GM19025 (cell line): ENCODE data around the gene CELSR1.

Source experiments
- ATAC-seq: cut with Tn5 transposase; IDR thresholded peaks from one replicate; pipeline ENCODE4 v1.9.1; 2021; ENCODE audit warnings: mild to moderate bottlenecking, low read depth, moderate library complexity; ENCODE audit not compliant: unreplicated experiment

The CELSR1 gene

GRCh38 chr22:46390105-46390651 is 147.2 kb downstream of the CELSR1 start:
- no peak for ATAC-seq

DNA sequence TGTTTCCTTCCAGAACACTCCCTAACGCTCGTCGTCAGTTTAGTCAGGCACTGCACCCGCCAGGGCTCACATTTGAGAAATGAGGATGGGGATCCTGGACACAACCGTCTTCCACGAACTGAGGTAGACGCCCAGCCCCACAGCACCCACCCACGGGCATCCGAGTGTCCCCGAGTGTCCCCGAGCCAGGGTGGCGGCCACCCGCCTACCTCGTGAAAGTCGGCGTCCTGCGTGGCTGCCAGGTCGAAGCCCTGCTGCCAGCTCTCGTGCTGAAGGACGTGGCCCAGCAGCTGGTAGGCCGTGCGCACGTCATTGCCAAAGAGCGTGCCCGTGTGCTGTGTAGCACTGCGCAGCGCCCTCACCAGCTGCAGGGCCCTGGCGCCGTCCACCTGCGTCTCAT is 148.3 kb downstream of the CELSR1 start:
- no peak for ATAC-seq

DNA sequence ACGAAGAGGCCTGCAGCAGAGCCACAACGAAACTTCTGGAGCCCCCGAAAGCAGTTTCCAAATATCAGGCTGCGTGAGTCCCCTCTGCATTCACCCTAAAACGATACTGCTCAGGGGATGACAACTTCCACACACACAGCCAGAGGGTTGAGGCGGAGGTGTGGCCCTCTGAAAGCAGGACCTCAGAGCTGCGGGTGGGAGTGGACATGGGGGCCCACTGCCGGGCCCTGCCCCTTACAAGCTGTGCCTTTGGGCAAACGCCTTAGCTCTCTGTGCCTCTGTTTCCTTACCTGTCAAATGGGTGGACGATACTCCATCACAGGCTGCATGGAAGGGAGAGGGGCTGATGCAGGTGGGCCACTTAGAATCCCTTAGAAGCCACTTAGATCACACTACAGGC is 148.8 kb downstream of the CELSR1 start:
- ATAC-seq: no peak

DNA sequence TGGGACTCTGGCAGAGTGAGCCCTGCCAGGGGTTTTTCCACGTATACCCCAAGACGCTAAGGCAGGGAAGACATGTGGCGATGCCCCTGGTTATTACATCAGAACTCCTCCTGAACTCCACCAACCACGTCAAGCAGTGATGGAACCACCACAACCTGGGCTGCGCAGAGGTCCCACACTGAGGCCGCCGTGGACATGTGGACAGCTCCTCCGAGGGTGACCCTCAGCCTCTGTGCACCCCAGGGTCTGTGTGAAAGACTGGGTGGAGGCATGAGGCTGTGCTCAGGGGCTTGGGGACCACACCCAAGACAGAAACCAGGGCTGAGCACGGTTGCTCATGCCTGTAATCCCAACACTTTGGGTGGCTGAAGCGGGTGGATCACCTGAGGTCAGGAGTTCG is 149.7 kb downstream of the CELSR1 start:
- no peak for ATAC-seq

GRCh38 chr22:46386312-46386711 is 151.1 kb downstream of the CELSR1 start:
- ATAC-seq: no peak

- no peak for ATAC-seq
Observed at GRCh38 chr22:46382524-46382923, 154.9 kb downstream of the CELSR1 start.

DNA sequence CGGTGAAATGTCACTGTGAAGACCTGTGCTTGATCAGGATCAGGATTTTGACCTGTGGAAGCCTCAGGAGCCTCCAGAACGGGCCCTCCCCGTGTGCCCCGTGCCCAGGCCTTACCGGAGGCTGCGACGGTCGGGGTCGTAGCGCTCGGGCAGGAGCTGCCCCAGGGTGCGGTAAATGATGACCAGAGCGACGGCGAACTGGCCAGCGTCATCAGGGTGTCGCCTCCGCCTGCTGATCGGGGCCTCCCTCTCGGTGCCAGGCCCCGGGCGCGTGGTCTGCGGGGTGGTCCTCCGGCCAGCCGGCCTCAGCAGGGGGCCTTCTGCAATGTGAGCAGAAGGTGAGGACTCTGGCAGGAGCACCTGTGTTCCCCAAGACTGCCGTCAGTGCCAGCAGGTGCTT is 155.7 kb downstream of the CELSR1 start:
- ATAC-seq: no peak

DNA sequence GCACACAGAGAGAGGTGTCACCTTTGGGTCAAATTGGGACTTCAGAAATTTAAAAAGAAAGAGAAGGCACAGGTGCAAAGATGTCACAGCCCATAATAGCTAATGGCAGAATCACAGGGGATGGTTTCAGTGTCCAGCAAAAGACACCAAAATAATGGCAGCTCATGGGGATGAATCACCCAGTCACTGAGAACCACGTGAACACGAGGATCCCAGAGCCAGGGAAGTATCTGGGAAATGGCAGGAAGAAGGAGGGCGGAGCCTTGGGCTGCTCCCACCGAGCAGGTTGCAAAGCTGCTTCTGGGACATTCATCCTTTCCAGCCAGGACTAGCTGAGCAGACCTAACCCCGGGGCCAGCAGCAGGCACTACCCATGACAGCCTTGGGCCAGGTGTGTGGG is 156.3 kb downstream of the CELSR1 start:
- ATAC-seq: no peak

- no peak for ATAC-seq
Observed at GRCh38 chr22:46380581-46380980, 156.8 kb downstream of the CELSR1 start.

DNA sequence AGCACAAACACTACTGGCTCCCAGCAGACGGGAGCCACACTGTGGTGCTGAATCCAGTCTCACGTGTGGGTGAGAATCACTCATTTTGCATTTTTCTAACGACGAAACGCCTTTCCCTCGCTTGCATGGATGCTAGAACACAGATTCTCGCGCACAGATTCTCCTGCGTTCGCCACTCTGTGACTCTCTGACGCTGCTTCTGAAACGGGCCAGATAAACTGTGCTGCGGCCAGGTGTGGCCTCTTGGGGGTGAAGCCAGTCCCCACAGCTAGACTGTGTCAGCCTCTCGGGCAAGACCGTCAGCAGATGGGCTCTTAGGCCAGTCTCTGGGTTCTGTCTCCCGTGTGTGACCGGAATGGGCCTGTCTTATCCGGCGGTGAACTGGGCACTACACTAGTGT is 157.4 kb downstream of the CELSR1 start:
- ATAC-seq: no peak

DNA sequence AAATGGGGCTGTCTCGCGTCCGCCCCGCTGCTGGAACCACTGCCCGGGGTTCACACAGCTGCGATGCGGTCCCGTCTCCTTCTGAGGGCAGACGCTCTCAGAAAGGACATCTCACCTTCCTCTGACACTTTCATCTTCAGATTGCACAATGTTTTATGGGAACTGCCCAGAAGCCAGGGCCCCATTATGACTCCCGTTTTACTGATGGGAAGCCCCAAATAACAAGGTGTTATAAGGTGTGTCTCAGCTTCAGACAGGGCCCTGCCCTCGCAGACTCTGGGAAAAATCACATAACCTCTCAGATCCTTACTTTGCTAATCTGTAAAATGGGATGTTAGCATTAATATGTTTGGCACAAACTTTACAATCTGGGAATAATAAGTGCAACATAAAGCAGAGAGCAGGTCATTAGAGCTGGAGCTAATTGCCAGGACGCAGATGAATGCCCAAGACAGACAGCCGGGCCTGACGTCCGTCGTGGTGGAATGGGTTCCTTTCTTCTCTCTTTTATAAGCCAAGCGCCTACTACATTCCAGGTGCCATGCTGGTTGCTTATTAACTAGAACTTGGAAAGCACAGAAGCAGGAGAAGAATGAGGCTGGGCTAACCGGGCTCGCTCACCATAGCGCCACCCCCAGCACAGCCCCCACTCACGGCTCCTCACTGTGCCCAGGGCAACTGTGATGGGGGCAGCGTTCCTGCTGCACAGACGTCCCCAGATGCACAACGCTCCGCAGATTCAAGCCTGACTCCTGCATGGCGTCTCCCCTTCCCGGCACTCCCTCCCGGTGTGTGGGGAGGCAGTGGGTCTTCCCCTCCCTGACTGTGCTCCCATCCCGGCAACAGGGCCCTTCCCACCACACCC is 158.1 kb downstream of the CELSR1 start:
- no peak for ATAC-seq

DNA sequence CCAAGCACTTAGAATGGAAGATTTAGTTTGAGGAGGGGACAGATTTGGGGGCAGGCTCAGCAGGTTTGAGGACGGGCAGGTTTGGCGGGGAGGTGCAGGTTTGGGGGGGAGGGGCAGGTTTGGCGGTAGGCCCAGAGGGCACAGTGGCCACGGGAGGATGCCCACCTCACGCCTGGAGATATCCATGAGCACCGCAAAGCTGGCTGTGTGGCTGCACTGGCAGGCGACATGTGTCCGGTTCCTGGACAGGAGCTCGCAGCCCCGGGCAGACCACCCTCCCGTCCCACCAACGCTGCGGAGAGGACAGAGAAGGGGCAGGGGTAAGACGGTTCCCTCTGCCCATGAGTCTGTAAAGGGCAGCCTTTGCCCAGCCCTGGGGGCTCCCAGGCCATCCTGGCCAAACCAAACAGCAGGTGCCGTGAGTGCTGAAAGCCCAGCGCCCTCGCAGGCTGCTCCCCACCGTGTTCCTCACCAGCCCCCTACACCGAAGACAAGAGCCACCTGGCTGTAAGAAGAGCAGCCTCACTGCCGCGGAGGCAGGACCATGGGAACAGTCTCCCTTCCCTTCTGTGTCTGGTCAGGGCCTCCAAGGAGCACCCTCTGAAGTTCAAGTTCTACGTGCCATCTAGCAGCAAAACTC is 158.9 kb downstream of the CELSR1 start:
- ATAC-seq: no peak

DNA sequence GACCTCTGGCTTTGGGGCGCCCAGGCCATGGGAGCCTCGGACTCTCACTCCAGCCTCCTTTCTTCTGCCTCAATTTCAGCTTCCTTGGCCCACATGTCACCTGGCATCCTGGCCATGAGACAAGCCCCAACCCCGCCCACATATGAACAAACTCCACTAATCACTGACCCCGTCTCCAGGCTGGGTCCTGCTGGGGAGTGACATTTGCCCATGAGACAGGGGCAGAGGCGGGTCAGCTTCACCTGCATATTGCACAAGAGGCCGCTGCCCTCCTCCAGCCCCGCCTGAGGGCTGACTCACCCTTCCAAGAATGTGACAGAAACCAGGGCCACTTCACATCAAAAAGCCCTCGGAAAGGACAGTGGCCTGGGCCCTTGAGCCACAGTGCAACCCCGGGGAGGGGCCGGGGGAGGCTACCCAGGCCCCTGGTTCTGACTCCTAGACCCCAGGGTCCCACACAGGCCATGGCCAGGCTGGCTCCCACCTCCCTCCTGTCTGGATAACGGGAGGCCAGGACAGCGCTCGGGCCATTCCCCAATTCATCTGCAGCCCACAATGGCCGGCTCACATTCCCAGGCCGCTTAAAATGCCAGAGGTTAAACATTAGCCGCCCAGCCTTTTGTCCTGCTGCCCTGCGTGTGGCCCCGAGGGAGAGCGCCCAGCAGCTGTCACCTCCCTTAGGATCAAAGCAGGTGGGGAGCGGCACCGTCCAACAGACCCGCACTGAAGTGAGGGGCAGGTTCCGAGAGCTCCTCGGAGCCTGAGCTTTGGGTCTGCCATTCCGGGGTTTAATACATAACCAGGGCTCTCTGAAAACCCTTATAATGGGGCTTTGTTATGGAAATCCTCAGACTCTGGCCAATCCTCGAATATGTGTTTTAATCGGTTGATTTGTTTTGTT is 159.6 kb downstream of the CELSR1 start:
- no peak for ATAC-seq

DNA sequence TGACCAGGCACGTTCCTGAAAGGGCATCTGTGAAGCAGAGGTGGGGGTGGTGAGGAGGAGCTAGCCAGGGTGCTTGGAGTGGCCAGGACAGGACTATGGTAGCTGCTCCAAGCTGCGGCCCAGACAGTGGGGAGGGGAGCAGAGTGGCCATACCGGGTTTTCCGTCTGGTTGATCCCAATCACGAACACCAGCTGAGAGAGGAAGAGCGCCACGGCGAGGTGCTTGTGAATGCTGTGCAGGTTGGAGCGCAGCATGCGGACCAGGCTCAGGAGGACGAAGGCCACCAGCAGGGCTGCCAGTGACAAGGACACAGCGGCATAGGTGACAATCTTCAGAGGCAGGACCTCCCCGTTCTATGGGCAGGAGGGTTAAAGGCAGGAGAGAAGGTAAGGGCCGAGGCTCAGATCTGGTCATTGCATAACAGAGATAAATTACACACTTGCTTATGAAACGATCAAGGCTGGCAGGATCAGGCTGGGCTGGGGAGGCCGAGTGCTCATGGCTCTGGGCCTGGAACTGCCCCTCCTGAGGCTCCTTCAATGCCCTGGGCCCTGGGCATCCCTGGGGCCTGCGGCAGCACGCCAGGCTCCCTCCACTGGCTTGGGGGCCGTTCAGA is 160.4 kb downstream of the CELSR1 start:
- no peak for ATAC-seq

- no peak for ATAC-seq
Observed at GRCh38 chr22:46376111-46376510, 161.3 kb downstream of the CELSR1 start.

GRCh38 chr22:46374663-46375474 is 162.6 kb downstream of the CELSR1 start:
- no peak for ATAC-seq

DNA sequence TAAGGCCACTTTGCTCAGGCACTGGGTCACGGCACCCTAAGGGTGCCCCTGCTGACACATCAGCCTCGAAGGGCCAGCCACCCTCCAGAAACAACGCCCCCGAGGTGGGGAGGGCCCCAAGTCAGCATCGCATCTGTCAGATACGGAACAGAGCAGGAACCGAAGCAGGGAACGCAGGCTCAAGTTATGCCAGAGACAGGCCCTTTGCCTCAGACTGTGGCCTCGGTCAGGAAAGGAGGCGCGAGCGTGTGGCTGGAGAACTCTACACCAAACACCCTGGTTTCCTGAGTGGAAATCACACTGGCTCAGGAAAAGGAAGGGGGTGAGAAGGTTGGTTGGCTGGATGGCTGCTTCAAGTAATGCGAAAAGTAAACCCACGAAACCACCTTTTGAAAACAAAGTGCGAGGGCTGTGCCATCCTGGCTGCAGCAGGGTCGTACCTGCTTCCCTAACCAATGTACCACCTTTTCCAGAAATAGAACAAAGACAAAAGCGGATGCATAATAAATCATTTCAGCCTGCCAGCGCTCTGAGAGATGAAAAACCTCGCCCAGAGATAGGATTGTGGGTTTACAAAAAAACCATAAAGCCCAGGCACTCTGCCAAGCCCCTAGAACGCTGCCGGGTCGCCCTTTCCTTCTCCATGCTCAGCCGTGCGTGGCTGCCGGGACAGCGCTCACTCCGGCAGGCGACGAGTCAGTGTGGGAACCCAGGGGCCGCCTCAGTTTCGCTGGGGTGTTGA is 163.3 kb downstream of the CELSR1 start:
- ATAC-seq: no peak

- ATAC-seq: no peak
Observed at GRCh38 chr22:46373159-46373558, 164.3 kb downstream of the CELSR1 start.

DNA sequence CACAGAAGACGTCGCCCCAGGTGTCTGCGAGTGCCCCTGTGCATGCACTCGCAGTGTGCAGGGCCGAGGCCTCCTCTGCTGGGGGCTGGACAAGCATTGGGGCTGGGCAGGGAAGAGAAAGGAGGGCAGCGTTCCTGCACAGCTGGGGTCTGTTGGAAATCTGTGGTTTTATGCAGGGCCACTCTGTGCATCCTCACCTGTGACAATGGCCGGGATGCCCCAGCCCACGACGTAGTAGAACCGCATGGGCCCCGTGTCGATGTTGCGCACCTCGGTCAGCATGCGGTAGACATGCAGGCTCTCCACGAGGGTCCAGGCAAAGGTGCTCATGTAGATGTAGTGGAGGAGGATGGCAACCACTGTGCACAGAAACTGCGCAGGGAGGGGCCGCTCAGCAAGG is 164.7 kb downstream of the CELSR1 start:
- ATAC-seq: no peak
